PC-3 (cell line): ENCODE measurements around the gene ZNF764.

Source experiments
- EZH2 ChIP-seq: fragments of 300-600 bp; sonication (generic); IDR thresholded peaks from one replicate; pipeline ENCODE4 v1.6.1; 2017; ENCODE audit warnings: antibody characterized with exemption, mild to moderate bottlenecking, low read length; ENCODE audit not compliant: unreplicated experiment
- EZH2phosphoT487 ChIP-seq: fragments of 300-600 bp; sonication (generic); IDR thresholded peaks from 2 replicates; pipeline ENCODE4 v1.6.1; 2018; ENCODE audit warnings: mild to moderate bottlenecking, antibody characterized with exemption, low read length, borderline replicate concordance
- TF ChIP-seq, protein P1 (sequence below): fragments of 300-600 bp; sonication (generic); conservative IDR thresholded peaks from 2 replicates; pipeline ENCODE4 v1.5.1; 2017; ENCODE audit warnings: antibody characterized with exemption, low read depth, mild to moderate bottlenecking, low read length

DNA sequence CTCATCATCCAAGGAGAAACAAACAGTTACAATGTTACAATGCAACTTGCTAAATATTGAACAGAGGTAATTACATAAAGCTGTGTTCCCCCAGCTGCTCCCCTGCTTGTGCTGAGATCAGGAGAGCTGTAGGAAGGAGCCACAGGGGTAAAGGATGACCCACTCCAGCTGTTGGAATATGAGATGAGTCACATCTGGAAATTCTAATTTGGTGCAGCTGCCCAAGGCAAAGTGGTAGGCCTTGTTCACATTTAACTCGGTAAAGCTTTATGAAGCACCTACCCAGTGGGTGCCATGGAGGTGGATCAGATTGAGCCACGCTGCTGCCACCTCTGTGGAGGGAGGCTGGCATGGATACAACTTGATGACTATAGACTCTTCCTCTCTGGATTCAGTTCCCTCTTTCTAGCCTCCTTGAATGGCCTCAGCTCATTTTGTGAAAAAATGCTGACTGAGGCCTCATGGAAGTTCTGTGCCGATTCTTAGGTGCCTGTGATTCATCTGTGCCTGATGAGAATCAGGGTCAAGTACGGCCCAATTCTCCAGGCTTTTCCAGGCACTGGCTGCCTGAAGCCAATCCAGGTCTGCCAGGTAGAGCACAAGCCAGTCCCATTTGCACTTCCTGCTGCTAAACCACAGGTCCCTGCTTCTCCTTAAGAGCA is 44.6 kb upstream of the ZNF764 start:
- TF ChIP-seq EZH2 (no peak), EZH2phosphoT487 (no peak)
- TF ChIP-seq, protein P1, sequence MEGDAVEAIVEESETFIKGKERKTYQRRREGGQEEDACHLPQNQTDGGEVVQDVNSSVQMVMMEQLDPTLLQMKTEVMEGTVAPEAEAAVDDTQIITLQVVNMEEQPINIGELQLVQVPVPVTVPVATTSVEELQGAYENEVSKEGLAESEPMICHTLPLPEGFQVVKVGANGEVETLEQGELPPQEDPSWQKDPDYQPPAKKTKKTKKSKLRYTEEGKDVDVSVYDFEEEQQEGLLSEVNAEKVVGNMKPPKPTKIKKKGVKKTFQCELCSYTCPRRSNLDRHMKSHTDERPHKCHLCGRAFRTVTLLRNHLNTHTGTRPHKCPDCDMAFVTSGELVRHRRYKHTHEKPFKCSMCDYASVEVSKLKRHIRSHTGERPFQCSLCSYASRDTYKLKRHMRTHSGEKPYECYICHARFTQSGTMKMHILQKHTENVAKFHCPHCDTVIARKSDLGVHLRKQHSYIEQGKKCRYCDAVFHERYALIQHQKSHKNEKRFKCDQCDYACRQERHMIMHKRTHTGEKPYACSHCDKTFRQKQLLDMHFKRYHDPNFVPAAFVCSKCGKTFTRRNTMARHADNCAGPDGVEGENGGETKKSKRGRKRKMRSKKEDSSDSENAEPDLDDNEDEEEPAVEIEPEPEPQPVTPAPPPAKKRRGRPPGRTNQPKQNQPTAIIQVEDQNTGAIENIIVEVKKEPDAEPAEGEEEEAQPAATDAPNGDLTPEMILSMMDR: no peak
